Measurements from ENCODE around the gene SGF29.
"Not testable (repeated sequence)": the region's sequence is repeated elsewhere in the genome, so short reads cannot be mapped to it uniquely, and the experiment has no call there.

SGF29 gene

GRCh38 chr16:28532940-28533647 is 20.6 kb upstream of the SGF29 start:
- no peak for DNase-seq (ENCODE audit: low spot score)

DNA sequence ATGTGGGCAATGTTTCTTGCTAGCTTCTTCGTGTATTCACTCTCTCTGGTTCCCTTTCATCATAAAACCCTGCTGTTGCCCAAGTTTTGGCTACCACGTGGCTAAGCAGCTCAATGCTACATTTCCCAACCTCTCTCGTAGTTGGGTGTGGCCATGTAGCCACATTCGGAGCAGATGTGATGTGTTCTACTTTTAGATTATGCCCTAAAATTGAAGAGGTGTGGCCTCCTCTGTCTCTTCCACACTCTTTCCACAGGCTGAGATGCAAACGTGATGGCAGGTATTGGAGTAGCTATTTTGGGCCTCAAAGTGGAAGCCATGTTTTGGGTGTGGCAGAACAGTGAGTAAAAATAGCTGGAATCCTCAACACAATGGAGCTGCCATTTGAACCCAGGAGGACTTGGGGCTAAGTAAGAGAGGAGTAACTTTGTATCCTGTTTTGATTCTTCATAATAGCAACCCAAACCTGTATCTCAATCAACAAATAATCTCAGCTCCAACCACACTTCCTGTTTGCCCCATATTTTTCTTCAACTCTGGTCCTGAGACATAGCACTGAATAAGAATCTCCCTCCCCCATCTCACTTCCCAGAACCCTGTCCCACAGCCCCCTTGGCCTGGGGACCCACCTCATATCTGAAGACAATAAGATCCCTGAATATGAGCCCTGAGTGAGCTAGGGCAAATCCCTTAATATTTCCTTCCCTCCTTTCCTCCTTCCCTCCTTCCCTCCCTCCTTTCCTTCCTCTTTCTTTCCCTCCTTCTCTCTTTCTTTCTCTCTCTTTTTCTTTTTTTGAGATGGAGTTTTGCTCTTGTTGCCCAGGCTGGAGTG is 19.0 kb upstream of the SGF29 start:
- DNase-seq (ENCODE audit: low spot score) = no peak

DNA sequence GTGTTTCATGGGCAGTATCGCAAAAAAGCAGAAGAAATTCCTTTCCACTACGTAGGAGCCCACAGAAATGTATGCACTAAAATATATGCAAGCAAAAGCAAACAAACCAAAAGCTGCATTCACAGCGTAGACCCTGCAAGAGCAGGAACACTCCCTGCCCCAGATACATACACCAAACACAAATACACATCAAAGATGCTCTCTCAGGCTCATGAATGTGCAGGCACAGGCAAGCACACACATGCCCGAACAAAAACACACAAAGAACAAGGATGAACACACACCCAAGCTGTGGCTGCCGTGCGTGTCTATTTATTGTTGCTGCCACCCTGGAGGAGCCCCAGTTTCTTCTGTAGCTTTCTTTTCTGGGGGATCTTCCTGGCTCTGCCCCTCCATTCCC is 16.6 kb upstream of the SGF29 start:
- DNase-seq (ENCODE audit: low spot score) = no peak

GRCh38 chr16:28537964-28538732 is 15.6 kb upstream of the SGF29 start:
- no peak for DNase-seq (ENCODE audit: low spot score)

DNA sequence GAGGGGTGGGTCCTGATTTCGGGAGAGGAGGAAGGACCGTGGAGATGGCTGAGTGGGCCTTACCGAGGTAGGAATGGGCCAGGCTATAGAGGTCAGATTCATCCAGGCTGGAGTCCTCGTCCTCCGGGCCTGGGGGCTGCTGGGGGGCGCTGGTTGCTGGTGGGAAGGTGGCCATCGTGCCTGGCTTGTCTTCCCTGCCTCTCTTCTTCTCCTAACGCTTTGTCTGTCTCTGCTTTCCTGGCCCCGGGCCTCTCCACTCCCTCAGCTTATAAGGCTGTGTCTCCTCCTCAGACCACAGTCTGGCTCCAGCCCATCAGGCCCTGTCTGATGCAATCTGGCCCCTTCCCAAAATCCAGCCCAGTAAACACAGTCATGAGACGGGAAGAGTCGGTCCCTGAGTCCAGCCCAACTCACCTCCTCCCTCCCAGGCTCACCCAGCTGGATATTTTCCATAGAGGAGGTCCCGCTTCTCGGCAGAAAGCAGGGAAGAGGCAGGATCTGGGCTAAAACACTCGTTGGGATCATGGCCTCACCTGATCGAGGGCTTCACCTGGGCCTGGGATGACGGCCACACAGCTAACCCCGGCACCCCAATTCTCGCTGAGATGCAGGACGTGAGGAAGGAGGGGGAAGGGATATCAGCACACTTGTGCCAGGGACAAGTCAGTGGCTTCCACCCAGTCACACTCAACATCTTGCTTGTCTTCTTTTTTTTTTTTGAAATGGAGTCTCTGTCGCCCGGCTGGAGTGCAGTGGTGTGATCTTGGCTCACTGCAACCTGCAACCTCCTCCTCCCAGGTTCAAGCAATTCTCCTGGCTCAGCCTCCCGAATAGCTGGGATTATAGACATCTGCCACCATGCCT is 14.8 kb upstream of the SGF29 start, which contains the start of gene NUPR1:
NUPR1 (minus strand) TSS at position 242 of the 864 bp plus-strand sequence; CDS start at position 175, 67 bp downstream.
- DNase-seq (ENCODE audit: low spot score) = no peak

GRCh38 chr16:28540346-28540745 is 13.4 kb upstream of the SGF29 start:
- DNase-seq (ENCODE audit: low spot score) = no peak

DNA sequence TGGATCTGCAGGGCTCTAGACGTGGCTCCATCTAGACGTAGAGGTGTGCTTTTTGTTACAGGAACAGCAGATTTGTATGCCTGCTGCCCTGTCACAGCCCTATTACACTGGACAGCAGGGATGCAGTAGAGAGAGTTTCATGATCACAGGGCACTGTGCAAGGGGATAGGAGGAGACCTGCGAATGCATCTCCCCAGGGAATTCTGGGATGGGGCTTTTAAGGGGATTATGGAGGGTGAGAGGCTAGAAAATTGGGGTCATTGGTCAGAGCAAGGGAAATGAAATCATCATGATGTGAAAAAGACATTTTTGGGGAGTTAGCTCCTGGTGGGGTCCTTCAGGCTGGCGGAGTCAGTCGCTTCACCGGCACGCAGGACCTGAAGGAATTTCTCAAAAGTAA is 11.1 kb upstream of the SGF29 start:
- no peak for DNase-seq (ENCODE audit: low spot score)

DNA sequence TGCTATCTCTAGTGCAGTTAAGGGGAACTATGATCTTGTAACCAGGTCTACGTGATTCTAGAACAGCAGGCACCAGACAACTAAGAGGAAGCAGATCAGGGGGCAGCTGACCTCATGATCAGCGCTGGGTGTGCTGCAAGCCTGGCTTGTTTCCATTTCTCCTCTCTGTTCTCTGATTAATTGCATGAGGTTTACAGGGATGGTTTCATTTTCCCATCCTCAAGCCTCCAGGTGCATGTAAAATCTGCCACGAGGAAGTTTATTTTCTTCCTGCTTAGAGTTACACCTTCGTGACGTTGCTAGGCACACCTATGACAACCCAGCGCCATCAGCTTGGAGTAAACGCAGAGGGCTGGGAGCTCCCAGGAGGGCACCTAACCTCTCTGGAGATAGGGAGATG is 10.6 kb upstream of the SGF29 start:
- DNase-seq (ENCODE audit: low spot score) = no peak

DNA sequence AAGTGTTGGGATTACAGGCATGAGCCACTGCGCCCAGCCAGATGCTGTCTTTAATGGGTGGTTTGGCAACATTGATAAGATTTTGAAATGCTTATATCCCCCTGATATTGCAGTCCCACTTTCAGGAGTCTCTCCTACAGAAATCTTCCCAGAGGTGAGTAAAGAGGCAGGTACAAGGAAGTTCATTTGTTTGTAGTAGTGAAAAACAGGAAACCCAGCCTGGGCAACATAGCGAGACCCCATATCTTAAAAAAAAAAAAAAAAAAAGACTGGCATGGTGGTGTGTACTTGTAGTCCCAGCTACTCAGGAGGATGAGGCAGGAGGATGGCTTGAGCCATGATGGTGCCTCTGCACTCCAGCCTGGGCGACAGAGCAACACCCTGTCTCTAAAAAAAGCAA is 8.7 kb upstream of the SGF29 start:
- no peak for DNase-seq (ENCODE audit: low spot score)

GRCh38 chr16:28545964-28546363 is 7.8 kb upstream of the SGF29 start:
- DNase-seq (ENCODE audit: low spot score) = not testable (repeated sequence)

DNA sequence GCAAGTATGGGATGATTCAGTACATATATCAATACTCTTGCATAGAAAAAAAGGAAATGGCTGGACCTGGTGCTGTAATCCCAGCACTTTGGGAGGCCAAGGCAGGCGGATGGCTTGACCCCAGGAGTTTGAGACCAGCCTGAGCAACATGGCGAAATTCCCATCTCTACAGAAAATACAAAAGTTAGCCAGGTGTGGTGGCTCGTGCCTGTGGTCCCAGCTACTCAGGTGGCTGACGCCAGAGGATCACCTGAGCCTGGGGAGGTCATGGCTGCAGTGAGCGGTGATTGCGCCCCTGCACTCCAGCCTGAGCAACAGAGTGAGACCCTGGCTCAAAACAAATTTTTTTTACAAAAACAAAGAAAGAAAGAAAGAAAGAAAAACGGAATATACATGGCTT is 7.1 kb upstream of the SGF29 start:
- no peak for DNase-seq (ENCODE audit: low spot score)

DNA sequence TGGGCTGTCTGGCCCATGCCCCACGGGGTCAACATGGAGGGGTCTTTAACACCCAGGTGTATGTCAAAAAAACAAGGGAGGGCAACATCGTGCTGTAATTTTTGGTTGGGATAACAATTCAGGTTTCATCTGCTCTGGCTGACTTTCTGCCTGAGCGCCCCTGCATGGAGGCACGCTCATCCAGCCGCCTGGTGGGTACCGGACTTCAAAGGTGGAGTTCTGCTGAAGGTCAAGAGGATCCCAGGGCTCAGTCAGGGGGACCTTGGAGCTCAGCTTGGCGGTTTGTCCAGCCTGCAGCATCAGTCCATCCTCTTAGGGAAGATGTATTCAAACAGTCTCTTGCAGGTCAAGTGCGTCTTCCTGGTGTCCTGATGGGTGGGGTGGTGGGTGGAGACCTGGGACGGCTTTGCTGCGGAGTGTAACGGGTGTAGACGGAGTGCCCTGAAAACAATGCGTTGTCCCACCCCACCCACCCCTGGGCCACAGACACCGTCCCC is 5.4 kb upstream of the SGF29 start:
- DNase-seq (ENCODE audit: low spot score) = no peak

- no peak for DNase-seq (ENCODE audit: low spot score)
Observed at GRCh38 chr16:28549301-28549899, 4.3 kb upstream of the SGF29 start.

DNA sequence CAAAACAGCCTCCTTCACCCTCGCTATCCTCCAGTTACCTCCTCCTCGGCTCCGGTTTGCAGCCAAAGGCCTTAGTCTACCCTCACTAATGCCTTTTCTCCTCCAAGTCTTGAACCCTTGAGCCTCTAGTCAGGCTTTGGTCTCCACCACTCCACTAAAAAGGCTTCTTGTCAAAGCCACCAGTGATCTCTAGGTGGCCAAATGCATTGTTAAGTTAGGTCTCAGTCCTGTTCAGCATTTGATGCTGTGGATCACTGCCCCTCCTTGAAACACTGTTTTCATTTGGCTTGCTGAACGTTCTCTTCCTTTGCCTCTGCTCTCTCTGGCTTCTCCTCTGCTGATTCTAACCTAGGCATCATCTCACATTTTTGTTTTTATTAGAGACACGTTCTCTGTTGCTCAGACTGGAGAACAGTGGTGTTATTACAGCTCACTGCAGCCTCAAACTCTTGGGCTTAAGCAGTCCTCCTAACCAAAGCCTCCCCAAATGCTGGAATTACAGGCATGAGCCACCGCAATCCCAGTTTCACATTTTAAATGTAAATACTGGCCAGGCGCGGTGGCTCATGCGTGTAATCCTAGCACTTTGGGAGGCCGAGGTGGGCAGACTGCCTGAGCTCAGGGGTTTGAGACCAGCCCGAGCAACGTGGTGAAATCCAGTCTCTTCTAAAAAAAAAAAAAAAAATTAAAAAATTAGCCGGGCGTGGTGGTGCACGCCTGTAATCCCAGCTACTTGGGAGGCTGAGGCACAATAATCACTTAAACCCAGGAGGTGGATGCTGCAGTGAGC is 1.1 kb downstream of the SGF29 start:
- no peak for DNase-seq (ENCODE audit: low spot score)

DNA sequence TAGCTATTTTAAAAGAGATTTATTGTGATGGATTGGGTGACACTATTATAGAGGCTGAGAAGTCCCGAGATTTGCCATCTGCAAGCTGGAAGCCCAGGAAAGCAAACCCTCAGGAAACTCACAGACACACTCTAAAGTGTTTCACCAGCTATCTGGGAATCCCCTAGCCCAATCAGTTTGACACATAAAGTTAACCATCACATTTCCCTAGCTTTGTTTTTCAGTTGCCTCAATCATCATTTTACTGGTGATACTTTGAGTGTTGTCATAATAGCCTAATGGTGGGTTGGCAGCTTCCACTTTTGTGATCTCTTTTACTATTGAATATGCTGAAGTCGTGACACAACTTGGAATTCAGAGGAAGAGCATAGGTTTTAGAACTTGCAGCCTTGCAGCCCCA is 1.8 kb downstream of the SGF29 start:
- no peak for DNase-seq (ENCODE audit: low spot score)

DNA sequence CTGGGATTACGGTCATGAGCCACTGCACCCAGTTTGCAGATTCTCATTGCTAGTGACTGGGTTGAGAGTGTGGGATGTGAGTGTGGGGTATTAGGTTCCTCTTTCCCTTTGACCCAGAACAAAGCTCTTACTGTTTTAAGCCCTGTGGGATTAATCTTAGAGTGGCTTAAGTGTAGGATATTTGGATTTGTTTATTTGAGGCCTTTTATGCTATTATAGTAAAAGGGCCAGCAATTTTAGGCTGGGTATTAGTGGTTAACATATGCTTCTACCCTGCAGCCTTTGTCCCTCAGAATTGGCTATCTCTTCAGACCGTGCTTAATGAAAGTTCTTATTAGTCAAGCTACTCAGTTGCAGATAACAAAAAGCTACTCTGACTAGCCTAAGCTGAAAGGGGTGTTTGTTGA is 3.2 kb downstream of the SGF29 start:
- DNase-seq (ENCODE audit: low spot score) = no peak

DNA sequence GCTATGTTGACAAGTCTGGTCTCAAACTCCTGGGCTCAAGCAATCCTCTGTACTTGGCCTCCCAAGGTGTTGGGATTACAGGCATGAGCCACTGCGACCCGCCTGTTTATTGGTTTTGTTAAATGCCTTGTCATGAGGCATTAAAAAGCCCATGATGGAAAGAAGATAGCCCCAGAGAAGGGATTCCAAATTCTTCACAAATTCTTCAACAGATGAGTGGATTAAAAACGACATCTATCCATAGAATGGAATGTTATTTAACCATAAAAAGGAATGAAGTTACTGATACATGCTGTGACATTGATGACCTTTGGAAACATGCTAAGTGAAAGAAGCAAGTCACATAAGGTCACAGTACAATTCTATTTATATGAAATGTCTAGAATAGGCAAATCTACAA is 4.7 kb downstream of the SGF29 start:
- no peak for DNase-seq (ENCODE audit: low spot score)

DNA sequence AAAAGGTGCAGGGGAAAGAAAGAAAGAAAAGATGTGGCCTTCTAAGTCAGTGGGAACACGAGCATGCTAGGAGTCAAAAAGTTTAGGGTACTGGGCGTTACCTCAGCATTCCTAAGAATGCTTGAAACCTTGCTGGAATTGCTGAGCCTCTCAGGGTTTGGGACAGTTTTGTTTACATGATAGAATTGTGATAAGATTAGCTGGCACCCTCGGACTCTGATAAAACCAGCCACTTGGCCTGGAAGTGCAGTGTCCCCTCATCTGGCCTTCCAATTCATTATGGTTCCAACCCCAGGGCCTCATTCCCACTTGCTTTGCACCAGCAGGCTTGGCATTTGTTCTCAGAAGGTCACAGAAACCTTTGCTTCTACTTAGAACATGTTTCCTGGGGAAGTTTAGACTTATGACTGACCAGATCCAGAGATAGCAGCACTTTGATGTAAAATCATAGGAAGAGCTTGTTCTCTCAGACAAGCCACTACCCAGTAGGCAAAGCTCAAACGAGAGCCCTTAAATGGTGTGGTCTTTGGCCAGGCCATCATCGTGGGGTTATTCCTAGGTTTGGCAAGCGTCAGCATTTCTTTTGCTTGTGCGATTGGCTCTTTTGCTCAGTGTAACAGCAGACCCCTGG is 8.0 kb downstream of the SGF29 start:
- DNase-seq (ENCODE audit: low spot score) = no peak

- DNase-seq (ENCODE audit: low spot score) = no peak
Observed at GRCh38 chr16:28562199-28562598, 8.5 kb downstream of the SGF29 start.

GRCh38 chr16:28563218-28563617 is 9.5 kb downstream of the SGF29 start:
- no peak for DNase-seq (ENCODE audit: low spot score)

Measured in hematopoietic multipotent progenitor cell treated with erythropoietin and hydrocortisone succinate and interleukin-3 and kit ligand, for 17 days (in vitro differentiated cells).